H1 (cell line): ENCODE measurements around the gene SLC2A14. TPM values are rescaled to one million over a fixed set of nuclear protein-coding genes. Genes with fewer than 3 reads are reported as not detected.
A peak's percentile ranks its signal among the peaks of the same experiment; 100 is the strongest.
"Not testable (repeated sequence)": the region's sequence is repeated elsewhere in the genome, so short reads cannot be mapped to it uniquely, and the experiment has no call there.

Source experiments
- CTCF ChIA-PET: fragments of 300-600 bp; sonication (Branson Sonifier 250); formaldehyde crosslinking; loops from one replicate; lab custom pipeline; 2021; ENCODE audit not compliant: partially characterized antibody; lab: Charles Lee
- POLR2A ChIA-PET: fragments of 300-600 bp; sonication (Branson Sonifier 250); formaldehyde crosslinking; loops from one replicate; lab custom pipeline; 2021; ENCODE audit warnings: inconsistent platforms; ENCODE audit not compliant: partially characterized antibody; lab: Charles Lee
- DNase-seq, 2 experiments: peaks; one replicate each; pipeline versions ENCODE4 v3.0.0 to v3.0.0-alpha.2; 2010 to 2022; ENCODE audit warnings: low spot score in 2 of 2, low read depth in 1 of 2, mixed read lengths in 1 of 2
- FAIRE-seq: peaks from 2 replicates; lab custom pipeline; 2011; peaks lifted over from hg19 to GRCh38; lab: Jason Lieb, UNC
- H2AFZ ChIP-seq: 2 replicates; pipeline ENCODE4 v1.8.1; 2012; ENCODE audit warnings: low read length, inconsistent platforms
- H2AK5ac ChIP-seq: 2 replicates; pipeline ENCODE4 v1.6.1; 2013; ENCODE audit warnings: low read depth, low read length
- H2BK120ac ChIP-seq: replicated peaks from 2 replicates; pipeline ENCODE3; 2013; ENCODE audit warnings: low read depth, low read length, inconsistent platforms
- H2BK12ac ChIP-seq: 2 replicates; pipeline ENCODE4 v1.6.1; 2013; ENCODE audit warnings: low read depth, low read length
- H2BK15ac ChIP-seq: 2 replicates; pipeline ENCODE4 v1.6.1; 2013; ENCODE audit warnings: low read length
- H2BK20ac ChIP-seq: 2 replicates; pipeline ENCODE4 v1.6.1; 2013; ENCODE audit warnings: low read length
- H2BK5ac ChIP-seq: 2 replicates; pipeline ENCODE4 v1.6.1; 2013; ENCODE audit warnings: low read depth, low read length
- H3K14ac ChIP-seq: 2 replicates; pipeline ENCODE4 v1.6.1; 2013; ENCODE audit warnings: inconsistent platforms; ENCODE audit not compliant: insufficient read length
- H3K18ac ChIP-seq: 2 replicates; pipeline ENCODE4 v1.6.1; 2013; ENCODE audit warnings: low read length; ENCODE audit errors: extremely low read depth
- H3K23ac ChIP-seq: 2 replicates; pipeline ENCODE4 v1.6.1; 2013; ENCODE audit warnings: inconsistent platforms; ENCODE audit not compliant: insufficient read length
- H3K23me2 ChIP-seq: 2 replicates; pipeline ENCODE4 v1.6.1; 2013; ENCODE audit warnings: low read depth, low read length
- H3K27ac ChIP-seq: 2 replicates; pipeline ENCODE4 v1.6.1; 2011; ENCODE audit warnings: low read depth, low read length, inconsistent platforms
- H3K27me3 ChIP-seq, 4 experiments: replicated peaks in 1 of 4; 1 replicate in 1 of 4; 2 replicates in 3 of 4; pipeline versions ENCODE4 v1.6.1 to v1.8.1; 2011 to 2013; ENCODE audit warnings: low read length in 3 of 4, mild to moderate bottlenecking in 3 of 4, inconsistent platforms in 2 of 4, mixed read lengths in 2 of 4, moderate library complexity in 1 of 4; ENCODE audit not compliant: control insufficient read depth in 3 of 4, insufficient read depth in 3 of 4; ENCODE audit errors: extremely low read depth in 1 of 4
- H3K36me3 ChIP-seq, 4 experiments: 2 replicates each; pipeline versions ENCODE4 v1.6.1 to v1.8.1; 2011 to 2013; ENCODE audit warnings: mild to moderate bottlenecking in 4 of 4, low read length in 3 of 4, moderate library complexity in 2 of 4, control low read depth in 1 of 4, inconsistent platforms in 1 of 4; ENCODE audit not compliant: insufficient read depth in 4 of 4, control insufficient read depth in 2 of 4
- H3K4ac ChIP-seq: replicated peaks from 2 replicates; pipeline ENCODE3; 2013; ENCODE audit warnings: low read length, low read depth, mixed read lengths, inconsistent platforms; ENCODE audit not compliant: insufficient read length
- H3K4me1 ChIP-seq, 4 experiments: replicated peaks in 1 of 4; 1 replicate in 1 of 4; 2 replicates in 3 of 4; pipeline versions ENCODE4 v1.6.1 to v1.8.1; 2011 to 2013; ENCODE audit warnings: low read length in 3 of 4, inconsistent platforms in 2 of 4, mixed read lengths in 1 of 4; ENCODE audit not compliant: insufficient read depth in 4 of 4, control insufficient read depth in 3 of 4
- H3K4me2 ChIP-seq, 2 experiments: 2 replicates each; pipeline versions ENCODE4 v1.6.1 to v1.8.1; 2011 to 2013; ENCODE audit warnings: low read depth in 2 of 2, low read length in 2 of 2, control low read depth in 1 of 2, inconsistent platforms in 1 of 2, mild to moderate bottlenecking in 1 of 2; ENCODE audit not compliant: insufficient read depth in 1 of 2
- H3K4me3 ChIP-seq, 4 experiments: fragments of 200-600, 300-600 bp in 1 of 4; sonication (generic), shearing (Covaris generic), sonication (Bioruptor Twin) in 1 of 4; 2 replicates each; pipeline versions ENCODE4 v1.5.1 to v1.8.1; 2011 to 2016; ENCODE audit warnings: low read length in 4 of 4, low read depth in 3 of 4, control low read depth in 2 of 4, inconsistent platforms in 2 of 4, mild to moderate bottlenecking in 2 of 4, mixed read lengths in 1 of 4, moderate library complexity in 1 of 4; ENCODE audit not compliant: insufficient read depth in 2 of 4; ENCODE audit errors: extremely low read depth in 1 of 4
- H3K56ac ChIP-seq: replicated peaks from 2 replicates; pipeline ENCODE3; 2013; ENCODE audit warnings: low read depth, mild to moderate bottlenecking, mixed read lengths, low read length, inconsistent platforms; ENCODE audit not compliant: insufficient read length
- H3K79me1 ChIP-seq: 2 replicates; pipeline ENCODE4 v1.6.1; 2013; ENCODE audit warnings: low read depth, low read length, control low read depth
- H3K79me2 ChIP-seq, 2 experiments: 2 replicates each; pipeline versions ENCODE4 v1.6.1 to v1.8.1; 2012 to 2013; ENCODE audit warnings: low read length in 2 of 2, mild to moderate bottlenecking in 2 of 2, inconsistent platforms in 1 of 2; ENCODE audit not compliant: insufficient read depth in 2 of 2, control insufficient read depth in 1 of 2
- H3K9ac ChIP-seq, 4 experiments: replicated peaks in 1 of 4; 1 replicate in 1 of 4; 2 replicates in 3 of 4; pipeline versions ENCODE4 v1.6.1 to v1.8.1; 2011 to 2013; ENCODE audit warnings: low read depth in 3 of 4, low read length in 3 of 4, control low read depth in 2 of 4, mild to moderate bottlenecking in 2 of 4, moderate library complexity in 2 of 4, inconsistent platforms in 1 of 4; ENCODE audit errors: extremely low read depth in 1 of 4
- H3K9me3 ChIP-seq, 2 experiments: 2 replicates each; pipeline versions ENCODE4 v1.6.1 to v1.8.1; 2012 to 2013; ENCODE audit warnings: mild to moderate bottlenecking in 2 of 2, moderate library complexity in 2 of 2, control low read depth in 1 of 2, inconsistent platforms in 1 of 2, low read depth in 1 of 2, low read length in 1 of 2, mixed read lengths in 1 of 2; ENCODE audit not compliant: insufficient read depth in 2 of 2
- H4K20me1 ChIP-seq, 2 experiments: replicated peaks in 1 of 2; 2 replicates each; pipeline versions ENCODE3 to v1.8.1; 2011 to 2013; ENCODE audit warnings: inconsistent platforms in 2 of 2, low read length in 2 of 2, mild to moderate bottlenecking in 1 of 2; ENCODE audit not compliant: insufficient read depth in 2 of 2, control insufficient read depth in 1 of 2
- H4K5ac ChIP-seq: 2 replicates; pipeline ENCODE4 v1.6.1; 2013; ENCODE audit warnings: low read length, low read depth, mixed read lengths, inconsistent platforms; ENCODE audit not compliant: insufficient read length
- H4K8ac ChIP-seq: 2 replicates; pipeline ENCODE4 v1.8.0; 2013; ENCODE audit warnings: mild to moderate bottlenecking, moderate library complexity, low read length, inconsistent platforms; ENCODE audit not compliant: insufficient read depth; ENCODE audit errors: extremely low read depth
- H4K91ac ChIP-seq: replicated peaks from 2 replicates; pipeline ENCODE3; 2013; ENCODE audit warnings: low read length, mixed read lengths, inconsistent platforms; ENCODE audit not compliant: insufficient read length
- WGBS, 2 experiments: shearing (Covaris generic) in 1 of 2; methylation state at CpG; one replicate each; pipeline versions ENCODE4 v1.1.6 to v1.1.7; 2013 to 2015; ENCODE audit warnings: low lambda C conversion rate in 2 of 2, mixed read lengths in 2 of 2, inconsistent platforms in 1 of 2, low coverage in 1 of 2, missing lambda C conversion rate in 1 of 2; ENCODE audit not compliant: insufficient replicate concordance in 2 of 2, insufficient coverage in 1 of 2, insufficient read length in 1 of 2; ENCODE audit errors: extremely low coverage in 1 of 2, missing lambda C conversion rate in 1 of 2; 5-methylcytosine and 5-hydroxymethylcytosine counted together
- polyA plus RNA-seq, 7 experiments: library from polyadenylated mRNA; depleted of rRNA in 3 of 7; stranded (reverse) in 5 of 7; unstranded in 2 of 7; fragments of >200 nt in 5 of 7; fragments of 200-250 nt in 2 of 7; gene quantifications; 1 replicate in 5 of 7; 2 replicates in 1 of 7; 4 replicates in 1 of 7; pipeline versions ENCODE4 v1.2.1 to v1.2.3, GENCODE V29; 2011 to 2013; ENCODE audit warnings: missing spikeins in 2 of 7, mixed read lengths in 2 of 7
- total RNA-seq: library from RNA; stranded (reverse); fragmentation: NEBNext Ultra II Directional; extraction: Animal tissue kit (Norgen Biotek cat#: 25700); gene quantifications from 2 replicates; pipeline ENCODE4 v1.2.1, GENCODE V29; 2021

The SLC2A14 gene
- total and polyA plus RNA-seq, 2 of the 8 experiments (the other 6 are each of a cell fraction or from before 2014, with no cell fraction given) = 11.1 to 19.3 TPM

DNA sequence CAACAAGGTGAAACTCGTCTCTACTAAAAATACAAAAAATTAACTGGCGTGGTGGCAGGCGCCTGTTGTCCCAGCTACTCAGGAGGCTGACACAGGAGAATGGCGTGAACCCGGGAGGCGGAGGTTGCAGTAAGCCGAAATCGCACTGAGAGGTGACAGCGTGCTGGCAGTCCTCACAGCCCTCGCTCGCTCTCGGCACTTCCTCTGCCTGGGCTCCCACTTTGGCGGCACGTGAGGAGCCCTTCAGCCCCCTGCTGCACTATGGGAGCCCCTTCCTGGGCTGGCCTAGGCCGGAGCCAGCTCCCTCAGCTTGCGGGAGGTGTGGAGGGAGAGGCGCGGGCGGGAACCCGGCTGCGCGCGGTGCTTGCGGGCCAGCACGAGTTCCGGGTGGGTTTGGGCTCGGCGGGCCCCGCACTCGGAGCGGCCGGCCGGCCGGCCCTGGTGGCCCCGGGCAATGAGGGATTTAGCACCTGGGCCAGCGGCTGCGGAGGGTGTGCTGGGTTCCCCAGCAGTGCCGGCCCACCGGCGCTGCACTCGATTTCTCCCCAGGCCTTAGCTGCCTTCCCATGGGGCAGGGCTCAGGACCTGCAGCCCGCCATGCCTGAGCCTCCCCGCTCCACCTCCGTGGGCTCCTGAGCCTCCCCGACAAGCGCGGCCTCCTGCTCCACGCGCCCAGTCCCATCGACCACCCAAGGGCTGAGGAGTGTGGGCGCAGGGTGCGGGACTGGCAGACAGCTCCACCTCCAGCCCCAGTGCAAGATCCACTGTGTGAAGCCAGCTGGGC lies 8.4 kb upstream of the SLC2A14 start:
- H3K56ac ChIP-seq, H3K9ac ChIP-seq, H3K79me2 ChIP-seq, H3K36me3 ChIP-seq, H2BK20ac ChIP-seq, H2AFZ ChIP-seq, DNase-seq, H3K23me2 ChIP-seq, H4K5ac ChIP-seq, H3K4me2 ChIP-seq, FAIRE-seq, H3K14ac ChIP-seq, H4K8ac ChIP-seq, H3K79me1 ChIP-seq, H2AK5ac ChIP-seq, H3K4ac ChIP-seq, H3K27ac ChIP-seq, H3K4me1 ChIP-seq, H2BK120ac ChIP-seq, H3K27me3 ChIP-seq, H3K18ac ChIP-seq, H4K20me1 ChIP-seq, H2BK5ac ChIP-seq, H3K4me3 ChIP-seq, H3K9me3 ChIP-seq, H3K23ac ChIP-seq: not testable (repeated sequence)
- 95% methylated on average over 35 of the region's 52 CpGs; no CpG with 5 or more reads in 1 of the 2 experiments for WGBS, 2 experiments
- H2BK15ac ChIP-seq = peak overlapping the region; percentile 29; the same call in 1 of the 2 replicates
- H4K91ac ChIP-seq = peak overlapping the region; percentile 81
- POLR2A ChIA-PET = interaction anchor here (0.8 to 1.8 kb wide), 6 partner anchors 8 to 89 kb away, joined by 3 to 14 read pairs (median 4); partner anchors contain the start of gene SLC2A14
- H2BK12ac ChIP-seq = peak overlapping the region; percentile 50; the same call in 1 of the 2 replicates
- CTCF ChIA-PET = interaction anchor here (0.6 to 2.7 kb wide), 8 partner anchors 10 to 79 kb away, joined by 3 to 11 read pairs (median 4); no protein-coding TSS in a partner anchor
